Fibroblast of the aortic adventitia (primary cell): Measurements from ENCODE around the gene MAN2A1. TPM values are rescaled to one million over a fixed set of nuclear protein-coding genes. Genes with fewer than 3 reads are reported as not detected.
A peak's percentile ranks its signal among the peaks of the same experiment; 100 is the strongest.

Source experiments
- DNase-seq: peaks from one replicate; pipeline ENCODE4 v3.0.0-alpha.2; 2010; ENCODE audit warnings: low read depth
- H3K4me3 ChIP-seq: 2 replicates; pipeline ENCODE4 v1.5.1; 2011; ENCODE audit warnings: low read depth, mild to moderate bottlenecking, control low read depth, low read length, moderate library complexity
- total RNA-seq: library from RNA; depleted of rRNA; stranded (reverse); fragments of >200 nt; gene quantifications from 2 replicates; pipeline ENCODE4 v1.2.3, GENCODE V29; 2012; ENCODE audit warnings: low replicate concordance
- TF ChIP-seq, protein P1 (sequence below): IDR thresholded peaks from 2 replicates; pipeline ENCODE4 v1.5.1; 2011; ENCODE audit warnings: mild to moderate bottlenecking, low read length, control low read depth, inconsistent platforms; ENCODE audit not compliant: insufficient read depth

Gene MAN2A1
- total RNA-seq, 1 donor: 62.3 TPM

DNA sequence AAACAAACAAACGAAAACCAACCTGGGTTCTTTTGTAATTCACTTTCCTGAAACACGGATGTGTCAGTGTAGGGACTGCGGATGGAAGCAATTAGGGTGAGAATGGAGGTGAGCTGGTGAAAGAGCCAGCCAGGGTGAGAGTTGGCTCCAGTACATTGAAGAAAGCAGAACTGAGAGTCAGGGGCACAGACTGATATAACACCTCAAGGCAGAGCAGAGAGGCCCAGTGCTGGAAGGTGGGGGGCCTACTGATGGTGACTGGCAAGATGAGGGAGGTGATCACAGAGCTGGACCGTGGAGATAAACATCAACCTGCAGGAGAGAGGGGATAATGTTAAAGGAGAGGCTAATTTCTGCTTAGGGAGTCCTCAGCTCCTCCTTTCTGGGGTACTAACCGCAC is 221.1 kb downstream of the MAN2A1 start:
- no peak for DNase-seq
- TF ChIP-seq, protein P1, sequence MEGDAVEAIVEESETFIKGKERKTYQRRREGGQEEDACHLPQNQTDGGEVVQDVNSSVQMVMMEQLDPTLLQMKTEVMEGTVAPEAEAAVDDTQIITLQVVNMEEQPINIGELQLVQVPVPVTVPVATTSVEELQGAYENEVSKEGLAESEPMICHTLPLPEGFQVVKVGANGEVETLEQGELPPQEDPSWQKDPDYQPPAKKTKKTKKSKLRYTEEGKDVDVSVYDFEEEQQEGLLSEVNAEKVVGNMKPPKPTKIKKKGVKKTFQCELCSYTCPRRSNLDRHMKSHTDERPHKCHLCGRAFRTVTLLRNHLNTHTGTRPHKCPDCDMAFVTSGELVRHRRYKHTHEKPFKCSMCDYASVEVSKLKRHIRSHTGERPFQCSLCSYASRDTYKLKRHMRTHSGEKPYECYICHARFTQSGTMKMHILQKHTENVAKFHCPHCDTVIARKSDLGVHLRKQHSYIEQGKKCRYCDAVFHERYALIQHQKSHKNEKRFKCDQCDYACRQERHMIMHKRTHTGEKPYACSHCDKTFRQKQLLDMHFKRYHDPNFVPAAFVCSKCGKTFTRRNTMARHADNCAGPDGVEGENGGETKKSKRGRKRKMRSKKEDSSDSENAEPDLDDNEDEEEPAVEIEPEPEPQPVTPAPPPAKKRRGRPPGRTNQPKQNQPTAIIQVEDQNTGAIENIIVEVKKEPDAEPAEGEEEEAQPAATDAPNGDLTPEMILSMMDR: no peak
- H3K4me3 ChIP-seq: no peak overlapping the region

DNA sequence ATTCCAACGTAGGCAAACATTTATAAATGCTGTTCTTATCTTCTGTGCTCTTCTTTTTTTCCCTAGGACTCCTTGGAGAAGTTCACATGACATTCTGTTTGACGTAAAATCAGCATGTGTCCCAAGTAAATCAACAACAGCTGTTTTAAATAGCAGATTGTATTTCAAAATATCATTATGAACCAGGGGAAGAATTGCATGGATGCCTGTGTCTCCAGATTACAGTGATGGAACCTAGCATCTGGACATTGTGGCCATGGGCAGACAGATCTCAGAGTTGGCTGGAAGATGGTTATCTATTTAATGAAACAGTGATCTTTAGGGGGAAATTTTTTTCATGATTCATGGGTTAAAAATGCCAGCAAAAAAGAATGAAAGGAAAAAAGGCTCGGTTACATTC is 222.0 kb downstream of the MAN2A1 start:
- H3K4me3 ChIP-seq: no peak overlapping the region
- TF ChIP-seq, protein P1: no peak
- DNase-seq: peak; percentile 61

DNA sequence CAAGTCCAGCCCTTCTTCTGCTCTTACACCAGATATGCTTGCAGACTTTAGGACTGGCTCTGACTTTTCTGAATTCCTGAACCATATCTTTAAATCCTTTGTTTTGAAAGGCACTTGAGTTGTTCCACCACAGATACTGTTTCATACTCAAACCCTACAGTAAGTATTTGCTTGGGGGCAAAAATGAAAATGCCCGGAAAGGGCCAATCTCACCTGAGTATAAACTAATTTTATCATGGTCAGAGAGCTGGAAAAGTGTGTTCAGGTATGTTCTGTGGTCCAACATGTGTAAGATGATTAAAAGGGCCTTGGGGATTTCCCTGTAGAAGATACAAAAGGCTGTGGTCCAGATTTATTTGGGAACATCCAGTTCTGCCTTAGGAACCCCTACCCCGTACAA is 225.2 kb downstream of the MAN2A1 start:
- TF ChIP-seq, protein P1: no peak
- DNase-seq: no peak
- no peak overlapping the region for H3K4me3 ChIP-seq

DNA sequence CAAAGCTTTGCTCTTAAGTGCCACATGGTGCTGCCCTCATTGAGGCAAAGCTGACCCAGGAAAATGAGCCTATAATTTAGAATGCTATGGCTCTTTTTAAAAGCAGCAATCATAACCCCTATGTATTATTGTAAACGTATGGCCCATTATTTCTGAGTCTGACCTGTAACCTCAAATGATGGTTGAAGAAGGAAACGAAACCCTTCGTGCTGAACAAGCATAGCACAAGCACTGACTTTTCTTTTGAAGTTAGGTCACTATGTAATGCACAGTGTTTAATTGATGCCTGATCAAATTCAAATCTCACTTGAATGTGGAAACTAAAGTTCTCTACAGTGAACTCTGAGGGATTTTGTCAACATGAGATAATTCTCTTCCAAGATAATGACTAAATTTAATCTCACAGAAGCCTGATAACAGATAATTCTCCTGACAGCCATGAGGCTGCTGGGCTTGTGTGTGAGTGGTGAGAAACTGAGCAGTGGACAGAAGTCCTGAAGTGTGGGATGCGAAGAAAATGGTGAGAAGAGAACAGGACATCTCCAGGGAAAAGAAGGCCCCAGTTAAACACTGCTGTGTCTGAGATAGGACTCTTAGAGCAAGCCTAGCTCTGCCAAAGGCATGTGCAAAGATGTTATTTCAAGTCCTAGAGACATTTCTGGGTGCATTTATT is 226.9 kb downstream of the MAN2A1 start:
- no peak overlapping the region for H3K4me3 ChIP-seq
- no peak for DNase-seq
- TF ChIP-seq, protein P1: no peak
